K562 (cell line): ENCODE data around the gene CNNM4.

ENCODE experiments used
- ELF4 ChIP-seq: fragments of 450-650 bp; formaldehyde crosslinking; IDR thresholded peaks from 2 replicates; pipeline ENCODE4 v1.4.0; 2022; ENCODE audit warnings: missing genetic modification characterization
- ETS1 ChIP-seq: conservative IDR thresholded peaks from 2 replicates; pipeline ENCODE4 v1.6.1; 2011; ENCODE audit warnings: low read depth, mild to moderate bottlenecking, low read length; ENCODE audit not compliant: control insufficient read depth
- HDAC6 ChIP-seq: IDR thresholded peaks from 2 replicates; pipeline ENCODE4 v1.6.1; 2012; ENCODE audit warnings: low read depth, mild to moderate bottlenecking, control low read depth, inconsistent platforms, low read length, moderate library complexity
- MAX ChIP-seq: sonication (generic); formaldehyde crosslinking; IDR thresholded peaks from 2 replicates; pipeline ENCODE4 v1.9.0; 2022; ENCODE audit warnings: mild to moderate bottlenecking, missing genetic modification reagents
- MTA3 ChIP-seq: fragments of 450-650 bp; formaldehyde crosslinking; IDR thresholded peaks from 2 replicates; pipeline ENCODE4 v1.6.1; 2017; ENCODE audit warnings: mild to moderate bottlenecking, borderline replicate concordance
- NR2C2 ChIP-seq, 2 experiments: fragments of 200-800 bp in 1 of 2; sonication (Bioruptor generic) in 1 of 2; sonication (generic) in 1 of 2; formaldehyde crosslinking in 1 of 2; IDR thresholded peaks; 2 replicates each; pipeline versions ENCODE4 v1.6.1 to v1.8.0; 2016 to 2022; ENCODE audit warnings: mild to moderate bottlenecking in 1 of 2, missing compliant biosample characterization in 1 of 2, missing genetic modification characterization in 1 of 2, missing genetic modification reagents in 1 of 2
- PATZ1 ChIP-seq: fragments of 250-450 bp; sonication (Bioruptor Pico); IDR thresholded peaks from 2 replicates; pipeline ENCODE4 v1.5.0; 2020; ENCODE audit warnings: mild to moderate bottlenecking, borderline replicate concordance
- POLR2A ChIP-seq: fragments of 450-650 bp; conservative IDR thresholded peaks from 2 replicates; pipeline ENCODE4 v1.6.1; 2016
- SIN3A ChIP-seq, 2 experiments: fragments of 150-350 bp in 1 of 2; IDR thresholded peaks; 2 replicates each; pipeline ENCODE4 v1.6.1; 2011 to 2016; ENCODE audit warnings: borderline replicate concordance in 2 of 2, low read depth in 2 of 2, low read length in 2 of 2, mild to moderate bottlenecking in 2 of 2, moderate library complexity in 2 of 2; ENCODE audit not compliant: control insufficient read depth in 1 of 2
- TEAD4 ChIP-seq, 2 experiments: sonication (generic) in 1 of 2; formaldehyde crosslinking in 1 of 2; IDR thresholded peaks; 2 replicates each; pipeline versions ENCODE4 v1.6.1 to v1.8.0; 2012 to 2022; ENCODE audit warnings: borderline replicate concordance in 1 of 2, inconsistent platforms in 1 of 2, low read length in 1 of 2, mild to moderate bottlenecking in 1 of 2, missing genetic modification reagents in 1 of 2
- XRCC3 ChIP-seq: fragments of 450-650 bp; IDR thresholded peaks from 2 replicates; pipeline ENCODE4 v1.6.1; 2017; ENCODE audit warnings: mild to moderate bottlenecking, moderate library complexity
- ZBTB33 ChIP-seq: sonication (generic); formaldehyde crosslinking; IDR thresholded peaks from 2 replicates; pipeline ENCODE4 v1.8.1; 2023; ENCODE audit warnings: mild to moderate bottlenecking, missing genetic modification reagents
- ZNF184 ChIP-seq: sonication (generic); formaldehyde crosslinking; IDR thresholded peaks from 2 replicates; pipeline ENCODE4 v1.5.0; 2020; ENCODE audit warnings: missing genetic modification reagents
- ZNF263 ChIP-seq: sonication (generic); formaldehyde crosslinking; IDR thresholded peaks from 2 replicates; pipeline ENCODE4 v1.8.0; 2022; ENCODE audit warnings: mild to moderate bottlenecking, missing genetic modification reagents, borderline replicate concordance

GRCh38 chr2:96847586-96847985 lies 86.9 kb downstream of the CNNM4 start:
- no peak for TF ChIP-seq ZNF184 (CRISPR knock-in tag)
- no peak for TF ChIP-seq ELF4 (CRISPR knock-in tag)
- no peak for TF ChIP-seq SIN3A (IDR thresholded peaks at IDR 0.05; ENCODE audit: borderline replicate concordance in 2 of 2, control insufficient read depth in 1 of 2, low read depth in 2 of 2, low read length in 2 of 2)
- TF ChIP-seq POLR2A, result no peak
- no peak for TF ChIP-seq TEAD4 (IDR thresholded peaks at IDR 0.05; ENCODE audit: low read length)
- no peak for TF ChIP-seq TEAD4 (CRISPR knock-in tag; IDR thresholded peaks at IDR 0.05; ENCODE audit: borderline replicate concordance)
- TF ChIP-seq ZBTB33 (CRISPR knock-in tag), result no peak
- TF ChIP-seq MAX (CRISPR knock-in tag), result no peak
- no peak for TF ChIP-seq MTA3
- no peak for TF ChIP-seq ETS1
- no peak for TF ChIP-seq XRCC3
- no peak for TF ChIP-seq PATZ1
- no peak for TF ChIP-seq HDAC6
- TF ChIP-seq NR2C2 (CRISPR knock-in tag; IDR thresholded peaks at IDR 0.05), result no peak
- TF ChIP-seq NR2C2 (tag; IDR thresholded peaks at IDR 0.05), result no peak
- TF ChIP-seq ZNF263 (CRISPR knock-in tag), result no peak
